HG02970 (cell line): ENCODE results near the gene SLC17A8.
"Not testable (repeated sequence)": the region's sequence is repeated elsewhere in the genome, so short reads cannot be mapped to it uniquely, and the experiment has no call there.

Experiments
- ATAC-seq: cut with Tn5 transposase; IDR thresholded peaks from one replicate; pipeline ENCODE4 v1.9.1; 2021; ENCODE audit warnings: mild to moderate bottlenecking, moderate library complexity, moderate number of reproducible peaks; ENCODE audit not compliant: unreplicated experiment, low FRiP score

SLC17A8 gene

DNA sequence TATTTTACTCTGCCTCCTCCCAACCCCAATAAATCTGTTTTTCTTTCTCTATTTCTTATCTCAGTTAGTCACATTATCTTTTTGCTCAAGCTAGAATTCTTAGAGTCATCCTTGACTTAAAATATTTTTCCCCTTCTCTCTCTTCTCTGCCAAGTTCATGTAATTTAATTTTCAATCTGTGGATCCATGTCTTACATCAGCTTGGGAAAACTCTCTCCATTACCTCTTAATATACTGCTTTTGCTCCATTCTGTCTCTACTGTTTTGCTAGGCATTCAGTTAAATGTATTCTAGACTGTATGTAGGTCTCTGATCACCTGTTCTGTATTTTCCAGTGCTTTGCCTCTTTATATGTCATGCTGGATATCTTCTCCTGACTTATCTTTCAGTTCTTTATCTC is 65.8 kb downstream of the SLC17A8 start:
- no peak for ATAC-seq

DNA sequence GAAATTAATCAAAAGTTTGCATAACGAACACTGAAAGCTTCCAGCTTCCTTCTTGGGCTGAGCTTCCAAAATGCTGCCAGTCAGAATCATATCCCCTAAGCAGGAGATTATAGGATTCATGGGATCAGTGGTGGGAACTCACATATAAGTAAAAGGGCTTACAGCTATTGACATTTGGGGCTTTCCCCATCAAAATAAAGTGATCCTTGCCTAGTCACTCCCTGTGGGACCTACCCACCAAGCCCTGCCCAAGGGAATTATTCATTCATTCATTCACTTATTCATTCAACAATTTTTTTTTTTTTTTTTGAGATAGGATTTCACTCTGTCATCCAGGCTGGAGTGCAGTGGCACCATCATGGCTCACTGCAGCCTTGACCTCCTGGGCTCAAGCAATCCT is 69.3 kb downstream of the SLC17A8 start:
- ATAC-seq, result no peak

DNA sequence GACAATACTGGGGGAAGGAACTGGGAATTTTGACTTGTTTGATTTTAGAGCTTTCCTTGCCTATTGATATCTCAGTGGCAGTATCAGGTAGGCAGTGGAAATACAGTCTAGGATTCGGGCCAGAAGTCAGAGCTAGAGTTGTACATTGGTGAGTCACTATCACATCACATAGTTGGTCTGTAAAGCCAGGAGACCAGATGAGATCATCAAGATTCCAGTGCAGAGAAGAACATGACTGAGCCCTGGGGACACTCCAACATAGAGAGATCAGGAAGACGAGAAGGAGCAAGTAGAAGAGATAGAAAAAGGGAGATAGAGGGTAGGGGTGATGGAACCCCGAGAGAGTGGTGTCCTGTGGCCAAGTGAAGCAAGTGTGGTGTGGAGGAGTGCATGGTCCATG is 70.2 kb downstream of the SLC17A8 start:
- ATAC-seq, result no peak

DNA sequence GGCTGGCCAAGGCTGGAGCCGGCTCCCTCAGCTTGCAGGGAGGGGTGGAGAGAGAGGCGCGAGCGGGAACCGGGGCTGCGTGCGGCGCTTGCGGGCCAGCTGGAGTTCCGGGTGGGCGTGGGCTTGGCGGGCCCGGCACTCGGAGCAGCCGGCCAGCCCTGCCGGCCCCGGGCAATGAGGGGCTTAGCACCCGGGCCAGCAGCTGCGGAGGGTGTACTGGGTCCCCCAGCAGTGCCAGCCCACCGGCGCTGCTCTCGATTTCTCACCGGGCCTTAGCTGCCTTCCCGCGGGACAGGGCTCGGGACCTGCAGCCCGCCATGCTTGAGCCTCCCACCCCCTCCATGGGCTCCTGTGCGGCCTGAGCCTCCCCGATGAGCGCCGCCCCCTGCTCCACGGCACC is 73.4 kb downstream of the SLC17A8 start:
- not testable (repeated sequence) for ATAC-seq

DNA sequence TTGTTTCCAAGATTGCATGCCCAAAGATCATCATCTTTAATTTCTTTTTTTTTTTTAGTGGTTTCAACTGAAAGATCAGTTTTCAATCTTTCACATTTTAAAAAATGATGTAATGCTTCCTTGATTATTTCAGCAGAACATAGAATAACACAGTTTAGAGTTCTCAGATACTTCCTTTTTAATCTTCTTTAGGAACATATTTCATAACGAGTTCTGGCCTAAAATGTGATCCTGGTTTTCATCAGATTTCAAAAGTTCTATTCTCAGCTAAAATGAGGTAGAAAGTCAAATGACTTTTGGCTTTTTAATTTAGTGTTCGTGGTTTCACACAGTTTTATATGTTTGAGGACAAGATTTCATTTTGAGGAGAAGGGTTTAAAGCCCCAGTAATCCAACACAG is 76.8 kb downstream of the SLC17A8 start:
- no peak for ATAC-seq

DNA sequence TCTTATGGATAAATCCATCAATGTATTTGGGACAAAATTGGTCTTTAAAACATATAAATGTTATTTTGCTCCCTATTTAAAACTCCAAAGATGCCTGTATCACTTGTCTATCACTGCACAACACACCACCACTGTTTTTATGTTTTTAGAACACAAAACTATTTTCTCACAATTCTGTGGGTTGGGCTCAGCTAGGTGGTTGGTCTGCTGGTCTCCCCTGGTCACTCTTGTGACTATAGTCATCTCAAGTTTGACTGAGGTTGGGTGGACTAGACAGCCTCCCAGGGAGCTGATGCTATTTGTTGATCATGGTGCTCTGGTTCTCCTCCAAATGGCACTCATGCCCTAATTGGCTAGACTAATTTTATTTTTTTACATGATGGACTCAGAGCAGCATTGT is 77.3 kb downstream of the SLC17A8 start:
- no peak for ATAC-seq

DNA sequence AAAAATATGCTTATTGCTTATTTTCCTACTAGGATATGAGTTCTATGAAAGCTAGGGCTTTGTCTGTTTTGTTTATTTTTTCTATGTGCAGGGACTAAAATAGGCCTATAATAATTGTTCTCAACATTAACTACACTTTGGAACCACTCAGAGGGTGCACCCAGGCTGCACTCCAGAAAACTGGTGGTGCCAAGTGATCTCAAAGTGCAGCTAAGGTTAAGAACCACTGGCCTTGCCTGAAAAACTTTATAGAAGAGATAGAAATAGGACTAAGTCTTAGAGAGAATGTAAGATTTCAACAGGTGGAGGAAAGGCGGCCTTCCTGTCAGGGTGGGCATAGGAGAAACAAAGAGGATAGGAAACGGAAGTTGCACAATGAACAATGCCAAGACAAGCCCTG is 79.1 kb downstream of the SLC17A8 start:
- ATAC-seq, result no peak

DNA sequence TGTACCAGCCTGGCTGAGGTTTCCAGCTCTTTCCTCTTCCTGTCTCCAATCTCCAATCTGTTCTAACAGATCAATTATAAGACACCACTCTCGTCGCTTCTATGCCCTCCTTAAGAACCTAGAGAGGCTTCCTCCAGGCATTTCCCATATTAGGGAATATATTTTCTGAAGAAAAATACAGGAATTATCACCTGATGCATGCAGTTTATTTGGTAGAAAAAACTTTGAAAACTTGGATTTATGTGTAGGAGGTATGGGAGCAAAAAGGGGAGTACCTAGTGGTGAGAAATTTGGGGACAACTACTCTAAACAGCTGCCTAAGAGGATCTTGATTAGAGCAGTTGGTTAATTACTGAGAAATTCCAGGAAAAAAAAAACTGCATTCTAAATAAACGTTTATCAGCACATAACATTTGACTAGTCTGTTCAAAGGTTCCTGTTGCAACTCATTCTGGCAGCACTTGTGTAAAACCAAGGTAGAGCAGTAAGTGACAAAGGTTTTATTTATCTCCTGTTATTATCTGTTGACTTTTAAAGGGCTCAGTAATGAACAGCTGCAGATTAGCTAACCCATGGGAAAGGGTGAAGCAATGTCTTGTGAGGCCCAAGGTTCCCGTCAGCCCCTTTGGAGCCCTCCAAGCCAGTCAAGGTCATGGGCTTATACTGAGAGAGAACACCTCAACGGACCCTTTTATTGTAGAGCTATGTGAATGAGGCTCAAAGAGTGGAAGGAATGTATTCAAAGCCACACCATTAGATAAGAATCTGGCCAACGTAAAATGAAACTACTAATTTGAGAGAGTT is 80.4 kb downstream of the SLC17A8 start:
- no peak for ATAC-seq

DNA sequence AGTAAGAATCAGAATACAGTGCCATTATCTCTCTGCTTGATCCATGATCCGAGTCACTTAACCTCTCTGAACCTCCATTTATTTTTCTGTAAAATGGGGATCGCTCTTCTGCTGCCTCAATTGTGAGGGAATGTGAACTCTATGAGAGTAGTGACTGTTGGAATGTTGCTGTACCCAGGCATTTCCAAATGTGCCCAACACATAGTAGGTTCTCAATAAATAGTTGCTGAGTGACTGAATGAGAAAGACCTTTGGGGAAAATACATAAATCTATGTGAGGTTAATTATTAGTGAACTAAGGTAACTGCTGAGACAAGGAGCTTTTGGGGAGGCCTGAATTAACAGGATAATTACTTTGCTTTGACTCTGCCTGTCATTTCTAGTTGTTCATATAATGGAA is 82.9 kb downstream of the SLC17A8 start:
- no peak for ATAC-seq

DNA sequence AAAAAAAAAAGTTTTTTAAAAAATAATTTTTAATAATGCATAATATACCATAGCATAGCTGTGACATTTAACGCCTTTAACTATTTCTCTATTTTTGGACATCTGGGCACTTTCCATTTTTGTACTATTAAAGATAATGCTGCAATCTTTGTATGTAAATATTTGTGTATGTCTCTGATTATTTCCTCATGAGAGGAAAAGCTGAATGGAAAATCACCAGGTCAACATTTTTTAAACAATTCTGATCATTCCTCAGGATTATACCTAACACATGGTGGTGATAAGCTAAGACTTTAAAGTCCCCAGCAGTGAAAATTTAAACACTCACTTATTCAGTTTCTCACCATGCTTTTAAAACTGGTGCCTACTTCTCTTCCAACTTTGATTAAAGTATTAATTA is 85.5 kb downstream of the SLC17A8 start:
- no peak for ATAC-seq

DNA sequence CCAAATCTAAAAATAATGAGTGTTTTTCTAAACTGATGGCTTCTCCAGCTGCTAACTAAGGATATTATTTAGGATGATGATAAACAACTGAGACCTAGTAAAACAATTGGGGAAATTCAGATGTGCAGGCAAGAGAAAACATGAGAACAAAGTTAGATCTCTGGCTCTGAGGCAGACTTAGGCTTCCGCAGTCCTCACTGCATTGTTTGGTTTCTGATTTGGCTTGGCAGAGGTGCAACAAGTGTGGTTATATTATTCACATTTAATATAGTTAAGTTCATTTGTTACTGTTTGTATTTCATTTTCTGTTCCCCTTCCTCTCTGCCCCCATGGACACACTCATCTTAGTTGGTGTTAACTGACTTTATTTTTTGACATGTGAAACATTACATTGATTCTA is 86.6 kb downstream of the SLC17A8 start:
- no peak for ATAC-seq

DNA sequence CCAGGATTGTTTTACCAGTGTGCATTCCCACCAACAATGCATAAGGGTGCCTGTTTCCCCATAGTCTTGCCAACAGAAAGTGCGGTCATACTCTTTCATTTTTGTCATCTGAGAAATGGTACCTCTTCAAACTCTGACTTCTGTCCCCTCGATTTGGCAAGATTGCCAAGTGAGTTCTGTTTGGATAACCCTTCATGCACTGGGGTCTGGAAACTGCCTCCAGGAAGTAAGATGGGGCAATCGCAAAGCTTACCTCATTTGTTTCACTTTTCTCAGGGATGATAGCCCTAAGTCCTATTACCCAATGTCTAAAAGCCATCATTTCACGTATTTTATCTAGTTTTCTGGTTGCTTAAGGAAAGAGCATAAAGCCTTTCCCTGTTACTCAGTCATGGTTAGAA is 88.2 kb downstream of the SLC17A8 start:
- no peak for ATAC-seq

DNA sequence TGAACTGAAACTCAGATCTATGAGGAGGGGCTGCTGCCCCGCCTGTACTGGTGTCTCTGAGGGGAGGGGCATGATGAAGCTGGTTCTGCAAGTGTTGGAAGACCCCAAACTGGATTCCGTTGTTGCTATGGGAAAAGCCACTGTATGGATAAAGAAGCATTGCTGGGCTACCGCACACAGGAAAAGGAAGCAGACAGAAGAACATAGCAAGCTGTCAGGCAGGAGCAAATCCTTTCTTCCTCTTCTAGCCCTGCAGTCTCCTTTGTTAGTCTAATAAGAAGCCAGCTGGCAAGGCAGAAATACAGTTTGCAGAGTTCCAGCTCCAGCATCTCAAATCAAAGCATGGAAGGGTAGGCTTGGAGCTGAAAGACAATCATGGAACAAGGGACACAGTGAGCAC is 90.5 kb downstream of the SLC17A8 start:
- no peak for ATAC-seq

DNA sequence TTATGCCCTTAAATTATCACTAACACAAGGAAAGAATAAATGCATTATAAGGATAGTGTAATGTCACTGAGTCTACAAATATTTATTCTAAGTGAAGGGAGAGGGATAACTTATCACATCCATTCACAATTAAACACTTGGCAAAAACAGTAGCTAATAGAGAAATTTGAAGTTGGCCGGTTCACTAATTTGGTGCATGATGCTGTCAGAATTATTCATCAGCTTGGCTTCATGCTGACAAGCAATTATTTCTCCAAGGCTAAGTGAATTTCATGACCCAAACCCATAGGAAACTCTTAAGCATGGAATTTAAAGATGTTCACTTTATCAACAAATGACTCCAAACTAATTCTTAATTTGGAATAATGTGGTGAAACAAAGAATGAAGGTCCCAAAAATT is 91.8 kb downstream of the SLC17A8 start:
- no peak for ATAC-seq

DNA sequence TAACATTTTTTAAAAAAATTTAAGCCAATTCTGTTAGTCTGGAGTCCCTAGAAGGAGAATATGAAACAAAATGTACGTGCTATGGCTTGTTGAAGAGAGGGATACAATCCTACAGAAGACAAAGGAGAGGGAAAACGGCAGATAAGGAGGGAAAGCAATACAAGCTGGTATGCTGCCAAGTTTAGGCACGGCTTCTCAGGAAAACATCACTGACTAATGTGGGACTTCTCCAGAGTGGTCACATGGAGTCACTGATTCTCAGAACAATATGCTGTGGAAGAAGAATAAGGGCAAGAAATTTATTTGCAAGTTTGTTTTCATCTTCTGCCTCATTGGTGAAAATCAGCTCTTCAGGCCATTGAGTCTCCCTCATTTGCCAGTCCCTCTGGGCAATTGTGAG is 93.9 kb downstream of the SLC17A8 start:
- no peak for ATAC-seq

DNA sequence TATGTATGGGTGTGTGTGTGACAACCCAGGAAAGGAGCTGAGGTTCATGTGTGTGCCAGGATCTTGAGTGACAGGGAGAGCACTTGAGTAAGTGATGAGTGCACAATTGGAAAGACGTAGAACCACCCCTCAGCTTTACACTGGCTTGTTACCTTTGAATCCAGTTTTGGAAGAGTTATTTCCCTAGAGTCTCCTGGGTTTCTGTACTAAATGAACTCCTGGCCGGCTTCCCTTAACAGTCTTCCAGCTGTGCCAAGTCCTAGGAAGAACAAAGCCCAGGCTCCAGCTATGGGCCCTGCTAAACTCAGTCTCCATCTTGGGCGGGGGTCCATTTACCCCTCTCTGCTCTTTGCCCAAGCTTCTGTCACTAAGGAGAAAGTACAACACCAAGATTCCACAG is 97.1 kb downstream of the SLC17A8 start:
- no peak for ATAC-seq

DNA sequence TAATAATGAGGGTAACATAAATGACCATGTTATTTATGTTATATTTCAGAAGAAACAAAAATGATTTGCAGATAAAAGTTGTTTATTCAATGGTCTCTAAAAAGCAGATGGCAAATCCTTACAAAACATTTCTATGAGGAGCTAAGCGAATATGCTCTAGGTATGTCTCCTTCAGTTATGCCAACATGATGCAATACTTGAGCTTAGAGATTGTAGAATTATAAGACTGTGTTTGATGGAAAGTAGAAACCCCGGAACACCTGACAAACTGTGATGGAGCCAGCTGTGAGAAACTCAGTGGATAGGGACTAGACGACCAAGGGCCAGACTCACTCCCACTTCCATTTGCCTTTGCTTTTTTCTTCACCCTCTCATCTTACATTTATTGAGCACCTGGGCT is 99.0 kb downstream of the SLC17A8 start:
- ATAC-seq, result no peak

DNA sequence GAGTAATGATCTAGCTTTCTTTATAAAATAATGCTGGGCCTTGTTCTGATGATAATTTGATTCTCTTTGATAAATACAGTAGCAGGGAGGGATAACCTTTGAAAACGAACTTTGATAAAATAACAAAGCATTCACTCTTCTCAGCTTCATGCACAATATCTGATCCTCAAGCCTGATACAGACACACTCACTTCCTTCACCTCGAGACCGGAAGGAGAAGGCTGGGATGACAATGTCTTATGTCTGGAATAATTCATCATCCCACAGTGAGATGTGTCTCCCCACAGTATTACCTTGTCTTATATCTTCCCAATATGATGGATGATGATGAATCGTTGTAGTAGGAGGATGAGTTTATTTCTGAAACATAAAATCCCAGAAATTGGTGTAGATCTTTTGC is 101.3 kb downstream of the SLC17A8 start:
- no peak for ATAC-seq

DNA sequence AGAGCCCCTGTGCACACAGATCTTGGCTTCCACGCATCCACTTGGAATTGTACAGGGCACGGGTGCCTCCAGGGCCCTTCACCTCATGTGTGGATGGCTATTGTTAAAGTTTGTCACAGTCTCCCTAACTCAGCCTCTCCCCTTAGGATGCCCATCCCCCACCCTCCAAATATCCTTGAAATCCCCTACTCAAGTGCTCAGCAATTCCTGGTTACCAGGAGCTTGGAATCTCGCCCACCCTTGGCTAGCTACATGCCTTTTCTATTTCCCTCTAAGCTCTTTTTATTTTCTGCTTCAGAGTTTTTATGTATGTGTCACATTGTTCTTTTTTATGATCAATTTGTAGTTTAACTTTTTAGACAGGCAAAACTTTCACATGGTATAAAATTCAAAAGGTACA is 103.8 kb downstream of the SLC17A8 start:
- no peak for ATAC-seq

DNA sequence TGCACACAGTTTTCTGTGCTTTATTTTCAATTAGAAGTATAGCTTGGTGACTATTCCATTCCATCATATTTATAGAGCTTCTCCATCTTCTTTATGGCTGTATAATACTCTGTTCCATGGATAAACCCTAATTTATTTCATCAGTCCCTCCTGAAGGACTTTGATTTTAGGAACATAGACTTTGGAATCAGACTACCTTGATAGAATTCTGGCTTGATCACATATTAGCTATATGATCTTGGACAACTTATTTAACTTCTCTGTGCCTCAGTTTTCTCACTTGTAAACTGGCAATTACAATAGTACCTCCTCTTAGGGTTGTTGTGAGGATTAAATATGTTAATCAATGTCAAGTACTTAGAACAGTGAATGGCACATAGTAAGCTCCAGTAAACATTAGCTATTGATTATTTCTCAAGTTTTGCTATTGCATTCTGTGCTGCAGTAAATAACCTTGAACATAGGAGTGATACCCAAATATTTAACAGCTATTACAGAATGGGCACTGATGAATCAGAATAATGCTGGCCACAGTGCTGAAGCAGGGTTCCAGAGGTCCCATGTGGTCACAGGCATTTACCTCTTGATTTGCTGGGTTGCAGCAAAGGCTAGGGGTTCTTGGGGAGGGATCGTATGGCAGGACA is 104.6 kb downstream of the SLC17A8 start:
- no peak for ATAC-seq

DNA sequence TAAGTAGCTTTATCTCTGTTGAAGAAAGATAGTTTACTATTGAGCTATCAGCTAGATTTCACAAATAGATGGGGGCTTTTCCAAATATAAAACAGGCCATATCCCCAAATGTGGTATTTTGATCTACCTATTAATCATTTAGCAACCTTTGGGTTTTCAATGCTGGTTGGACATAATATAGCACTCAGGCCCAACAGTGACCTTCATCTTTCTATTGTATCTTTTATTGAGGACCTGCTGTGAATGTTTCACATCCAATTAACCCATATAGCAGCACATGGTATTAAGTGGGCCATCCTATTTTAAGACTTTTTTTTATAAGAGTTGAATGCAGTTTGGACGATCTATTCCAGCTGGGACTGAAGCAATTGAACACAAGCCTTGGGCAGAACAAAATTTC is 106.8 kb downstream of the SLC17A8 start:
- ATAC-seq, result no peak

DNA sequence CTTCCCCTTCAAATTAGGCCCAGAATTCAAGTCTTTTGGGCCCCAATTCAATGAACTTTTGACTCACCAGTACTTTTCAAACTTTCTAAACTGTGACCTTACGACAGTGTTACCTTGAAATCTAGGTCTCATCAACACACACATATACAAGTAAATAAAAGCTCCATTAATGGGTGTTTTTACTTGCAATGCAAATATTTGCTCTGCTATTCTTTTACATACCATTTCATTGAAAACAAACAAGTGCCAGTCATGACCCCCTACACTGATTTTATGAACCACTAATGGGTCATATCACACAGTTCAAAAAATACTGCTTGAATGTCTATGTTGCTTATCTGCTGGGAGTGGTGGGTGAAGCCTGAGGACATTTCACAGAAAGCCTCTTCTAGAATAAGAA is 107.7 kb downstream of the SLC17A8 start:
- ATAC-seq, result no peak
